Stimulated activated CD8-positive, alpha-beta memory T cell treated with anti-CD3 and anti-CD28 coated beads, Interleukin-12 subunit alpha, Interleukin-12 subunit beta, amount 100 ng/mL, for 24 hours (primary cell): ENCODE data around the gene TERT.
"Not testable (repeated sequence)": the region's sequence is repeated elsewhere in the genome, so short reads cannot be mapped to it uniquely, and the experiment has no call there.

ENCODE experiments used
- DNase-seq: peaks from one replicate; pipeline ENCODE4 v3.0.0-alpha.2; 2020; ENCODE audit errors: extremely low read depth

TERT gene

GRCh38 chr5:1278656-1279442, 16.0 kb downstream of the TERT start:
- DNase-seq: no peak

GRCh38 chr5:1278216-1278615, 16.7 kb downstream of the TERT start:
- no peak for DNase-seq

- no peak for DNase-seq
Measured at GRCh38 chr5:1277781-1278180, 17.1 kb downstream of the TERT start.

- no peak for DNase-seq
Measured at GRCh38 chr5:1277331-1277730, 17.5 kb downstream of the TERT start.

- no peak for DNase-seq
Measured at GRCh38 chr5:1276930-1277329, 17.9 kb downstream of the TERT start.

- not testable (repeated sequence) for DNase-seq
Measured at GRCh38 chr5:1275397-1276391, 19.2 kb downstream of the TERT start.

- DNase-seq: no peak
Measured at GRCh38 chr5:1274471-1274870, 20.4 kb downstream of the TERT start.

GRCh38 chr5:1273745-1274144, 21.1 kb downstream of the TERT start:
- DNase-seq: no peak

- no peak for DNase-seq
Measured at GRCh38 chr5:1272201-1272600, 22.7 kb downstream of the TERT start.

- DNase-seq: no peak
Measured at GRCh38 chr5:1270933-1271914, 23.6 kb downstream of the TERT start.

GRCh38 chr5:1270426-1270825, 24.4 kb downstream of the TERT start:
- no peak for DNase-seq

GRCh38 chr5:1268666-1269065, 26.2 kb downstream of the TERT start:
- DNase-seq: no peak

GRCh38 chr5:1268056-1268455, 26.8 kb downstream of the TERT start:
- no peak for DNase-seq

GRCh38 chr5:1267464-1267863, 27.4 kb downstream of the TERT start:
- DNase-seq: not testable (repeated sequence)

- no peak for DNase-seq
Measured at GRCh38 chr5:1266791-1267190, 28.1 kb downstream of the TERT start.

GRCh38 chr5:1265461-1266455, 29.1 kb downstream of the TERT start:
- no peak for DNase-seq

- no peak for DNase-seq
Measured at GRCh38 chr5:1265026-1265425, 29.8 kb downstream of the TERT start.

GRCh38 chr5:1264211-1264610, 30.7 kb downstream of the TERT start:
- DNase-seq: no peak

GRCh38 chr5:1262381-1262780, 32.5 kb downstream of the TERT start:
- DNase-seq: no peak

GRCh38 chr5:1261643-1262042, 33.2 kb downstream of the TERT start:
- no peak for DNase-seq
